Left lobe of liver (tissue), 2 donors: ENCODE data around the gene SRXN1. TPM values are rescaled to one million over a fixed set of nuclear protein-coding genes. Genes with fewer than 3 reads are reported as not detected.
"Not testable (repeated sequence)": the region's sequence is repeated elsewhere in the genome, so short reads cannot be mapped to it uniquely, and the experiment has no call there.

Source experiments
- ATAC-seq: fragments of 200-7000 bp; cut with Tn5 transposase; one replicate; pipeline ENCODE4 v1.9.1; 2020; ENCODE audit warnings: mild to moderate bottlenecking, moderate library complexity
- DNase-seq: peaks from one replicate; pipeline ENCODE4 v3.0.0-alpha.2; 2020; ENCODE audit warnings: low spot score
- total RNA-seq: library from RNA; stranded (reverse); gene quantifications from one replicate; pipeline ENCODE4 v1.2.1, GENCODE V29; 2021
- donor health status: DM: no; HTN: no; CAD: no; lungs with moderate emphysema.
- donor health status: DM: no; HTN: yes; CAD: no.

The SRXN1 gene
- total RNA-seq, 1 donor from 2014 or later = 15.7 TPM

DNA sequence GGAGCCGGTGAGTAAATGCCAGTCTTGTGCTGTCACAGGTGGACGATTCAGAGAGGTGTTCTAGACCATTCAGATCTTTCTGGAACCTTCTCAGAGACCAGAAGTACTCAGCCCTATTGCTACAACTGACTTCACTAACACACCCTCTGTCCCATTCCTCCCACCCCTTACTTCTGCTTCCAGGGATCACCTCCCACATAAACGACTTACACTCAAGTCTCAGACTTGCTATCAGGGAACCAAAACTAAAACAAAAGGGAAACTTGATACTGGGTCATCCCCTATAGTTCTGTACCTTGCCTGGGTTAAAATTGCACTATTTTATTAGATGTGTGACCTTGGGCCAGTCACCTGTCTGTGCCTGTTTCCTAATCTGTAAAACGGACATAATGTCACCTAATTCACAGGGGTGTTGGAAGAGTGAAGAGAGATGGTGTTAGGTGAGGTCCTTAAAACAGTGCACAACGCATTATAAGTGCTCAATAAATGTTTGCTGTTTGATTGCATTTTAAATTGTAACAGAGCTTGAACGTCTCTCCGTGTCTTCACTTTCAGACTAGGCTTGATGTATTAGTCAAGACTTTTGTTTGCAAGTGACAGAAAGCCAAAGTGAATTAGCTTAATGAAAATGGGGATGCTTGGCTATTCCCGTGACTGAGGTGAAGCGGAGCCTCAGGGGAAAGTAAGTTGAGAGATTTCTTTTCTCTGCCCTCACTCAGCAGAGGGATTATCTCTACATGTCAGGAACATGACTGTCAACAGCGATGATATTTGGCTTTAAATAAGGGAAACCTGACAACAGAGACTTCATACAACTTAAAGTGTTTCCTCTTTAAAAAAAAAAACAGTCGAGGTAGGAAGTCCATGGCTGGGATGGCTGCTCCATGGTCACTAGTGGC is 3.0 kb upstream of the SRXN1 start:
- no peak for ATAC-seq

DNA sequence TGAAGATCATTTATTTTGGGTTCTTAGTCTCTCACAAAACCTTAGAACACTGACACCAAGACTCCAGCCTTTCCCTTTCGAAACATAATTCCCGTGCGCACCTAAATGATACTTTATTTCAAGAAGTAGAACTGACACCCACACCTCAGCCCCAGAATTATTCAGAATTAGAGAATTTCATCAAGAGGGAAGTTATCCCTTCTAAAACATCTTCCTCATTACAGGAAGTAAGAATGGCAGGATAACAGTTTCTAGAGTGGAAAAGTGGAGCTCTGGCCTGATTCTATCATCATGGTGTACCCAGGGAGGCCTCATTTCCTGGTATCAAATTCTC is 1.4 kb upstream of the SRXN1 start:
- DNase-seq (no peak), ATAC-seq (no peak)

More for the DNA sequence above, 3.0 kb upstream of the SRXN1 start:
- no peak for DNase-seq

DNA sequence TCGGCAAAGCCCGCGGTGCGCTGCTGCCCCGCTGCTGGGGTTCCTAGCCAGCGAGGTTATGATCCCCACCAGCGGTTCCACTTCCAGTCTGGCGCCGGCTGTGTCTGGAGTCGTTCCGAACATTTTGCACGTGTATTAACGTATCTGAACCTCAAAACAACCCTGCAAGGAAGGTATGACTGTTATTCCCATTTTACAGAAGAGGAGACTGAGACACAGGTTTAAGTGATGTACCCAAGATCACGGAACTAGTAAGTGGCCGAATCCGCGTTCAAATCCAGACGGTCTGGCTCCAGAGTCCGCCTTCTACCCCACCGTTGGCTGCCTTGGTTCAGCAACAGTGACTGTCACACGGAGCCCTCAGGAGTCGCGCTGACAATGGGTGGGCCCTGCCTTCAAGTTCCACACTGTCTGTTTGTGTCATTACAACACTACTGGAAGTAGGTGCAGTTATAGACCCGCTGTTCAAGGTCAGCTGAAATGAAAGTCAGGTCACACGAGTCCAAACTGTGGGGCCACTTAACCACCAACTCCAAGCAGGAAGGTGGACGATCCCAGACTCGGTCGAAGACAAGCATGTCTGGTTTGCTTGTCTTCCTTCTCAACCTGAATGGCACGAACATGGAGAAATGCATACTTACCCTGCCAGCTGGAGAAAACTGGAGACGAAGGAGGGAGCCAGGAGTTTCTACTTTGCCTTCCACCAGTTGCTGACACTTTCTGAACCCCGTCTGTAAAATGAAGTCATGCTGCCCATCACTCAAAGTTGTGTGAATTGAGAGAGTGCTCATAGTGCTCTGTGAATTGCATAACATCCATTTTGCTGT is 803 bp upstream of the SRXN1 start:
- DNase-seq = no peak
- ATAC-seq = peak; percentile 17

DNA sequence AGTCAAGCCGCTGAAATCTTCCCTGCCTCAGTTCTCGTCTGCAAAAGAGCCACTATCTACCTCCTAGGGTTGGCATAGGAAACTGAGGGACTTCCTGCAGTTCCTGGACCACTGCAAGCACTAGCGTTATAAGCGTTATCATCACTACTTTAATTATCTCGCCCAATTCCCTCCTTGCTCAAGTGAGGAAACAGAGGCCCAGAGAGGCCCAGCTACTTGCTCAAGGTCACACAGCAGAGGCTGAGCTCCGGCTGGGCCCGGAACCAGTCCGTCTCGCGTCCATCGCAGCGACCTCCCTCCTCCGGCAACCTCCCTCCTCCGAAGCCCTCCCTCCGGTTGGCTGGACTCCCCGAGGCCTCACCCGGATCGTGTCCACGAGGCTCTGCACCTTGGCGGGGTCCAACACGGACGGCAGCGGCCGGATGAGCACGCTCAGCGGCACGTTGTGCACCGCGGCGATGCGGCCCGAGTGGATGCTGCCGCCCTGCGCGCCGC is 338 bp downstream of the SRXN1 start:
- ATAC-seq (peak; percentile 5), DNase-seq (no peak)

DNA sequence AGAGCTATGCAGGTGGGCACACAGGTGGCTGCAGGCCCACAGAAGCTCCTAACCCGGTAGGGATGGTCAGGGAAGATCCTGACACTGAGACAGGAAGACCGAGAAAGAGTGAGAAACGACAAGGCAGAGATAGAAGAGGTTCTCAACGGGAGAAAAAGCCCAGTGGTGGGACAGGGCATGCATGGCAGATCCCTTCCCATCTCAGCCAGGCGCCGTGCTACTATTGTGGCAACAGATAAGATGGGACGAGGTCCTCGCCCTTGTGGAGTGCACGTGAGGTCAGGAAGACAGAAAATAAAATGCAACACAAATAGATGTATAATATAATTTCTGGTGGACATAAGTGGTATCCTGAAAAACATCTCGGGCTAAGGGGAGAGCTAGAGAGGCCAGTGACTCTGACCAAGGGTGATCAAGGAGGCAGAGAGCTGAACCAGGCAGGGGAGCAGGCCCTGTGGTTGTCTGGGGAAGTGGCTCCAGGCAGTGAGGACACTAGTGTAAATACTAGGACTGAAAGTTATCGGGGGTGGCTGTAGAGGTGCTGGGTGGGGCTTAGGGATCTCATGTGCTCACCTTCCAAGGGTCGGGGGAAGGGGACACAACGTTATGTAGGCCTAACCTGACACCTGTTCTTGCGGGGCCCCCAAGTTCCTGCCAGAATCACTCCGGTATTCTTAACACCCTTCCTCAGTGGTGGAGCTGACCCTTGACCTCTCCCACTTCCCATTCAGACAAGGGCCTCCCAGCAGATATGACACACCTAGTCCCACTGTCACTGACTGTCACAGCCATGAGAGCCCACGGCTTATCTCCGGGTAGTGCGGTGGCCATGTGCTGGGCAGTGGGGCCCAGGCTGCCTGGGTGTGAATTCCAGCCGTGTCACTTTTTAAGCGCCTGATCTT is 1.0 kb downstream of the SRXN1 start:
- peak; percentile 5 for ATAC-seq
- no peak for DNase-seq

DNA sequence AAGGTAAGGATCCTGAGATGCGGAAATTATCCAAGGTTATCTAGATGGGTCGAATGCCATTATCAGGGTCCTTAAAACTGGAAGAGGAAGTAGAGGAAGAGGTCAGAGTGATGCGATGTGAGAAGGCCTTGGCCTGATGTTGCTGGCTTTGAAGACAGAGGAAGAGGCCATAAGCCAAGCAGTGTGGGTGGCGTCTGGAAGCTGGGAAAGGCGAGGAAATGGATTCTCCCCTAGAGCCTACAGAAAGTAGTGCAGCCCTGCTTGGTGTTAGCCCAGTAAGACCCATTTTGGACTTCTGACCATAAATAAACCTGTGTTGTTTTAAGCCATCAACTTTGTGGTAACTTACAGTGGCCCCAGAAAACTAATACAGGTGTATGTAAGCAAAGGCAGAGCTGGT is 2.0 kb downstream of the SRXN1 start:
- DNase-seq (no peak), ATAC-seq (no peak)

DNA sequence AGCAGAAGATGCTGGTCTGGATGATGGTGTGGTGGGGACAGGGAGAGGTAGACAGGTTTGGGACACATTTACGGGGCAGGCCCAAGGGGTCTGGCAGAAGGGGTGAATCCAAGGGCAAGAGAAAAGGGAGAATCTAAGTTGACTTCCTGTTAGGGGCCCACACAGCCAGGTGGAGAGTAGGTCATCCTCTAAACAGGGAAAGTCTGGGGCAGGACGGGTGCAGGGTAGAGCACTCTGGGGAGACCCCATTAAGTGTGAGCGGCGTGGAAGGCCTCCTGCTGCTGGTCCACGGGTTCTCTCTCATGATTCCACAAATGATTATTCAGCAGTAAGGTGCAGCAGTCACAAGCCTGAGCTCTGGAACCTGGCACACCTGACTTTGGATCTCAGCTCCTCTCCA is 2.7 kb downstream of the SRXN1 start:
- DNase-seq (no peak), ATAC-seq (no peak)

DNA sequence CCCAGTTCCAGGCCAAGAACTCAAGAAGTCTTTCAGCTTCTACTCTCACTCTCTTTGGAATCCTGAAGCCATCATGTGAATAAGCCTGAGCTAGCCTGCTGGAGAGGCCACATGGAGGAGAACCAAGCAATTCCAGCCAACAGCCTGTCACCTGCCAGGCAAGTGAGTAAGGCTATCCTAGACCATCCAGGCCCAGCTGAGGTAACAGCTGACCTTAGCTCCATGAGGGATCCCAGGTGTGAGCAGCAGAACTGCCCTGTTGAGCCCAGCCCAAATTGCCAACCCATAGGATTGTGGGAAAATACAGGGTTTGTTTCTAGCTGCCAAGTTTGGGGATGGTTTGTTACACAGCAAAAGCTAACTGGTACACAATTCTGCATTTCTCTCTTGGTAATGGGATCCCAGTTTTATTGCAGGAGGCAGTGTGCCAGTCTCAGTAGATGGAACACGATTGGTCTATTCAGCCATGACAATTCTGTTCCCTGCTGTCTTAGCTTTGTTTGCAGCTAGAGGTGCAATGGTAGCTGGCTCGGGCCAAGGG is 5.5 kb downstream of the SRXN1 start:
- DNase-seq (no peak), ATAC-seq (no peak)

DNA sequence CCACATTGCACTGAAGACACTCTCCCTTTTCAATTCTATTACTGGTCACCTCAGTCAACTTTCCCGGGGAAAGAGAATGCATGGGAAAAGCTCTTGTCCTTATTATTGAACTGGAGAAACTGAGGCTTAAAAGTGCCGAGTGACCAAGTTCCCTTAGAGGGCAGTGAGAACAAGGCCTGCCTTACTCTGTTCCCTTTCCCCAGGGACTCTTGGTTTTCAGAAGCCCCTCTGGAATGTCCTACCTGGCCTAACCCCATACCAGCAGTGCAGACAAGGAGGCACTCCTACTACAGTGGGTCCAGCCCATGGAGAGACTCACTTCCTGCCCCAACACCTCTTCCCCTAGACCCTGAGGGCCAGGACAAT is 6.1 kb downstream of the SRXN1 start:
- DNase-seq (no peak), ATAC-seq (no peak)

DNA sequence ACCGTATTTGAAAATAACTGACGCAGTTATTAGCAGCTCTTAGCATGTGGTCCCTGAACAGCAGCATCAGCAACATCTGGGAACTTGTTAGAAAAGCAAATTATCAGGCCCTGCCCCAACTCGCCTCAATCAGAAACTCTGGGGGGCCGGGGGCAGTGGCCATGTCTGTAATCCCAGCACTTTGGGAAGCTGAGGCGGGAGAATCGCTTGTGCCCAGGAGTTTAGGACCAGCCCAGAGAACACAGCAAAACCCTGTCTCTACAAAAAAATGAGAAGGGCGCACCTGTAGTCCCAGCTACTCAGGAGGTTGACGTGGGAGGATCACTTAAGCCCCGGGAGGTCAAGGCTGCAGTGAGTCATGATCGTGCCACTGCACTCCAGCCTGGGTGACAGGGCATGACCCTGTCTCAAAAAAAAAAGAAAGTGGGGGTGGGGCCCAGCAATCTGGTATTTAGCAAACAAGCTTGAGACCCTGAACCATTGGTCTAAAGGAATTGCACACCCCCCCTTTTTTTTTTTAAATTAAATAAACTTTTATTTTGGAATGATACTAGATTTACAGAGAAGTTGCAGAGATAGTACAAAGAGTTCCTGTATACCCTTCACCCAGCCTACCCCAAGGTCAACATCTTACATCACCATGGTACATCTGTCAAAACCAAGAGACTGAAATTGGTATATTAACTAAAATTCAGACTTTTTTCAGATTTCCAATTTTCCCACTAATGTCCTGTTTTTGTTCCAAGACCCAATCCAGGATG is 6.7 kb downstream of the SRXN1 start:
- DNase-seq (no peak), ATAC-seq (peak; percentile 34)

DNA sequence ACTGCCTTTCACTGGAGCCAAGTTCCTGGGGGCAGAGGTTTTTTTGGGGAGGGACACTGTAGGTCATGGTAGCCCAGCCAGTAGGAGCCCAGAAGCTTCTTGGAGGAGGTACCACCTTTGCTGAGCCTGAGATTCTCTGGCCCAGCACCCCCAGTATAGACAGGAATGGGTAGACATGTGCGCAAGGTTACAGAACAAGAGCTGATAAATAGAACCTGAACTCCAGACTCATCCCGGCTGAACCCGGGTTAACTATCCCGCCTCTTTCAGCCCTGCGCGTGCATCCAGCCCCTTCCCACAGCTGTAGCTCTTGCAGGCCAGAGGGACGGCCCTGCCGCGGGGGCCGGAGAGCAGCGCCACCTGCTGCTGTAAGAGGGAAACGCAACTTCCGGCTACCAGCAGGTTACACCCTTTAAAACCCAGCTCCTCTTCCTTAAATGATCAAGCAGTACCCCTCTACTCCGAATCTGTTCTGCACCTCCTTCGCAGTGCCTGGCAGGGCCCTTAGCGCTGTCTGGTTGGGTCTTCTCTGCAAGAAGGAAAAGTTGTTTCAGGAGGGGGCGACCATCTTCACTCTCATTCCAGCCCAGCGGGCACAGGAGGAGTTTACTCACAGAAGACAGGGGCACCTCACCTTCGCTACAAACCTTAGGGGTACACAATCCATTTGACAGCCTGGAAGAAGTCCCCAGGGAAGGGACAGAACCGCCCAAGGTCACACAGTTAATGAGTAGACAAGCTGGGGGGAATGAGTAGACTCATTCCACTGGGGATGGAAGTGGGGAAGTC is 7.5 kb downstream of the SRXN1 start:
- DNase-seq (peak; percentile 57), ATAC-seq (peak; percentile 80)

DNA sequence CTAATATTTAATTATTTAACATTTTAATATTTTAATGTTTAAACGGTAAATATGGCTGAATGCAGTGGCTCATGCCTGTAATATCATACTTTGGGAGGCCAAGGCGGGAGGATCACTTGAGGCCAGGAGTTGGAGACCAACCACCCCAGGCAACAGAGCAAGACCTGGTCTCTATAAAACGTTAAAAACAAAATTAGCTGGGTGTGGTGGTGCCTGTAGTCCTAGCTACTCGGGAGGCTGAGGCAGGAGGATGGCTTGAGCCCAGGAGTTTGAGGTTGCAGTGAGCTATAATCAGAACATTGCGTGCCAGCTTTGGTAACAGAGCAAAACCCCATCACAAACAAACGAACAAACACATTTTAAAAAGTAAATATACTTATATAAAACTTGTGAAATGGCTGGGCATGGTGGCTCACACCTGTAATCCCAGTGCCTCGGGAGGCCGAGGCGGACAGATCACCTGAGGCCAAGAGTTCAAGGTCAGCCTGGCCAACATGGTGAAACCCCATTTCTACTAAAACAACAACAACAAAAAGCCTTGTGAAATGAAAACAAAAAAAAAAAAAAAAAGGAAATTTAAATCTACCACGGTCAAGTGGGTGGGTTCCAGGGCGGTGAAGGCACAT is 8.2 kb downstream of the SRXN1 start:
- DNase-seq = no peak
- no peak for ATAC-seq

DNA sequence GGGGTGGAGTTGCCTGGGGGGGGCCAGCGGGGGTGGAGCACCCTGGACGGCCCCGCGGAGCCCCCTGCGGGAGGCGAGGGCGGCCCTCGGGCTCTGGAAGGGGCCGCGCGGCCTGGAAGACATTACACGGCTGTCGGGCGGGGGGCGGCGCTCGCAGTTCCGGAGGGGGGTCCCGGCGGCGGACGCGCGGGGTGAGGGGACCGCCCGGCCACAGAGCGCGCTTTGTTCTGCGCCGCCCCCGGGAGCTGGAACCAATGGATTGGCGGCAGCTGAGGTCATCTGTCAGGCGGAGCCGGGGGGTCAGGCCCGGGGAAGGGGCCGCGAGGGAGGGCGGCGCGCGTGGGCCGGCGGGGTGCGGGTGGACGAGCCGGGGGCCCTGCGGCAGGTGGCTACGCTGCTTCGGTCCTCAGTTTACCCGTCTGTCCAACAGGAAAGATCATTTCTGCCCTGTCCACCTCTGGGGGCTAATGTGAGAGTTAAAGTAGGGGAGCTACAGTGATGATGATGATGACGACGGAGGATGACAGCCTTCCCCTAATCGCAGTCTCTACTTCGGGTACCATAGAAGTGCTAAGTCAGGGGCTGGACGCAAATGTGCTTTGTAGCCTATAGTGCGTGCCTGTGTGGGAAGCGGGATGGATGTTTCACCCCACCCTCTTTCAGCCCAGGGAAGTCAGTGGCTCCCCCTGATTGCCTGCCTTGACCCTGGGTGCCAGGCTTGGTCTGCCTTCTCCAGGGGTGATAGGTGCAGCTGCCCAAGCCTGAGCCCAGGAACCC is 10.4 kb downstream of the SRXN1 start:
- ATAC-seq (no peak), DNase-seq (no peak)

DNA sequence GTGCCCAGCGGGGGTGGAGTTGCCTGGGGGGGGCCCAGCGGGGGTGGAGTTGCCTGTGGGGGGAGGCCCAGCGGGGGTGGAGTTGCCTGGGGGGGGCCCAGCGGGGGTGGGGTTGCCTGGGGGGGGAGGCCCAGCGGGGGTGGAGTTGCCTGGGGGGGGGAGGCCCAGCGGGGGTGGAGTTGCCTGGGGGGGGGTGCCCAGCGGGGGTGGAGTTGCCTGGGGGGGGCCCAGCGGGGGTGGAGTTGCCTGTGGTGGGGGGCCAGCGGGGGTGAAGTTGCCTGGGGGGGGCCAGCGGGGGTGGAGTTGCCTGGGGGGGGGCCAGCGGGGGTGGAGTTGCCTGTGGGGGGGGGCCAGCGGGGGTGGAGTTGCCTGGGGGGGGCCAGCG is 11.0 kb downstream of the SRXN1 start:
- not testable (repeated sequence) for ATAC-seq, DNase-seq

DNA sequence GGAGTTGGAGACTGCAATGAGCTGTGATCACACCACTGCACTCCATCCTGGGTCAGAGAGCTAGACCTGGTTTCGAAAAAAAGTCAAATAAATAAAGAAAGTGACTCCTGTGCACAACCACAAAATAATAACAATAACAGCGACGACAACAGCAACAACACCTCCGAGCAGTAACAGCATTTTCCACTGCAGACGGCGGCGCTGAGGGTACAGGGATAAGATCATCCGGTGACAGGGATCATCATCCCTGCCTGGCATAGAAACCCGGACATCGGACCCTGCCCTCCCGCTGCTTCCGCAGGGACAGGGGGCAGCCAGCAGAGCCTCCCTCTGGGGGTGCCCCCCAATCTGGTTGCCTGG is 11.5 kb downstream of the SRXN1 start:
- ATAC-seq = peak; percentile 27
- no peak for DNase-seq

DNA sequence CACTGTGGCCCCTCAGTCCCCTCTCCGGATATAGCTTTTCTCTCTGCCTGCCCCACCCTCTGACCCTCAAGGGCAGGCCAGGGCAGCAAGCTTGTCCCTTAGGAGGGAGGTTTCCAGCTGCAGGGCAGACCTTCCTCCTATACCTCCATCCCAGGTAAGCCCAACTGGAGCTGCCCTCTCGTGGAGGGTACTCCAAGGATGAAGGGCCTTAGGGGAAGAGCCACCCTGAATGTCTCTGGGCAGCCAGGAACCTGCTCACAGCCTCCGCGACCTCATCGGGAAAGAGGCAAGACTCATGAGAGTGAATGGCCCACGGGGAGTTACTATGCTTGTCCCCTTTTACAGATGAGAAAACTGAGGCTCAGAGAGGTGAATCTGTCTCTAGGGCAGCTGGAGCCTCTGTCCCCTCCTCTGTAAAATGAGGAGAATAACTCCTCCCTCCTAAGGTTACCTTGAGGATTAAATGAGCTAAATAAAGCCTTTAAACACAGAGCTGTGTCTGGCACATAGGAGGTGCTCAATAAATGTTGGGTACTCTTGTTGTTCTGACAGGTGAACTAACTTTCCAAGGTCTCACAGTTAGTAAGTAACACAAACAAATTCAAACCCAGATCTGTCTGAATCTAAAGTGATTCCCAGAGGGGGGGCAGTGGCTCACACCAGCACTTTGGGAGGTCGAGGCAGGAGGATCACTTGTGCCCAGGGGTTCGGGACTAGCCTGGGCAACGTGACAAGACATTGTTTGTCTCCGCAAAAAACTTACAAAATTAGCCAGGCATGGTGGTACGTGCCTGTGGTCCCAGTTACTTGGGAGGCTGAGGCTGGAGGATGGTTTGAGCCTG is 12.1 kb downstream of the SRXN1 start:
- DNase-seq = no peak
- no peak for ATAC-seq

DNA sequence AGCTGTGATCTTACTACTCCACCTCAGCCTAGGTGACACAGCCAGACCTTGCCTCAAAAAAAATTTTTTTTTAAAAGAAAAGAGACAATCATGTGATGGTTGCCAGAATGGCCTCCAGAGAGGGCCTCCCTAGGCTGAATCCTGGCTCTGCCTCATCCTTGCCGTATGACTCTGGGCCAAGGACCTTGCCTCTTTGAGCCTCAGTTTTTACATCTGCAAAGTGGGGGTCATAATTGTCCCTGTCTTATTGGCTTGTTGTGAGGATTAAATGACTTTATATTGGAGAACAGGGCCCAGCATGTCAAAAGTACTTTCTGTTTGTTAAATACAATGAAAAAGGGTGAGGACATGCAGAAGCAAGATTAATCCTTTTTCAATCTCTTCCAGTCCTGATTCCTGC is 14.4 kb downstream of the SRXN1 start:
- ATAC-seq = no peak
- DNase-seq = no peak
